ENCODE results near the gene PCYT2.

The PCYT2 gene

GRCh38 chr17:81911277-81911961 is at the start of gene PCYT2 (continued):
- TF ChIP-seq, protein P1, sequence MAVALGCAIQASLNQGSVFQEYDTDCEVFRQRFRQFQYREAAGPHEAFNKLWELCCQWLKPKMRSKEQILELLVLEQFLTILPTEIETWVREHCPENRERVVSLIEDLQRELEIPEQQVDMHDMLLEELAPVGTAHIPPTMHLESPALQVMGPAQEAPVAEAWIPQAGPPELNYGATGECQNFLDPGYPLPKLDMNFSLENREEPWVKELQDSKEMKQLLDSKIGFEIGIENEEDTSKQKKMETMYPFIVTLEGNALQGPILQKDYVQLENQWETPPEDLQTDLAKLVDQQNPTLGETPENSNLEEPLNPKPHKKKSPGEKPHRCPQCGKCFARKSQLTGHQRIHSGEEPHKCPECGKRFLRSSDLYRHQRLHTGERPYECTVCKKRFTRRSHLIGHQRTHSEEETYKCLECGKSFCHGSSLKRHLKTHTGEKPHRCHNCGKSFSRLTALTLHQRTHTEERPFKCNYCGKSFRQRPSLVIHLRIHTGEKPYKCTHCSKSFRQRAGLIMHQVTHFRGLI (tag by site-specific recombination; IDR thresholded peaks at IDR 0.05), result peak; percentile 76
- TF ChIP-seq ZNF121 (tag by site-specific recombination; IDR thresholded peaks at IDR 0.05) (no peak), KLF16 (tag by site-specific recombination; IDR thresholded peaks at IDR 0.05) (peak; percentile 57; the same call in 1 of the 2 replicates), KLF7 (tag by site-specific recombination; IDR thresholded peaks at IDR 0.05; ENCODE audit: borderline replicate concordance) (no peak), SP3 (tag by site-specific recombination; IDR thresholded peaks at IDR 0.05) (peak; percentile 79), ZNF596 (tag by site-specific recombination; IDR thresholded peaks at IDR 0.05) (no peak), ZNF266 (tag by site-specific recombination; IDR thresholded peaks at IDR 0.05; ENCODE audit: low read depth) (no peak), ZNF530 (tag by site-specific recombination; IDR thresholded peaks at IDR 0.05; ENCODE audit: low read depth) (no peak), YY2 (tag by site-specific recombination; IDR thresholded peaks at IDR 0.05) (no peak), ZNF777 (tag by site-specific recombination; IDR thresholded peaks at IDR 0.05; ENCODE audit: borderline replicate concordance) (no peak), MYNN (tag by site-specific recombination; IDR thresholded peaks at IDR 0.05; ENCODE audit: borderline replicate concordance) (no peak), ZNF76 (tag by site-specific recombination; IDR thresholded peaks at IDR 0.05; ENCODE audit: borderline replicate concordance, low read depth) (no peak), ZNF350 (tag by site-specific recombination; IDR thresholded peaks at IDR 0.05) (no peak), ZIC2 (tag by site-specific recombination; IDR thresholded peaks at IDR 0.05) (no peak), ZSCAN23 (tag by site-specific recombination; IDR thresholded peaks at IDR 0.05) (no peak), ZNF830 (tag by site-specific recombination; IDR thresholded peaks at IDR 0.05; ENCODE audit: low read depth) (no peak), KLF9 (tag by site-specific recombination; IDR thresholded peaks at IDR 0.05; ENCODE audit: low read depth) (peak; percentile 73), ZNF302 (tag by site-specific recombination; IDR thresholded peaks at IDR 0.05; ENCODE audit: low read depth) (no peak), ZNF585B (tag by site-specific recombination; IDR thresholded peaks at IDR 0.05) (no peak), GLIS1 (tag by site-specific recombination; IDR thresholded peaks at IDR 0.05) (peak; percentile 40; the same call in 1 of the 2 replicates), REPIN1 (tag by site-specific recombination; IDR thresholded peaks at IDR 0.05; ENCODE audit: low read depth) (no peak), ZNF214 (tag by site-specific recombination; IDR thresholded peaks at IDR 0.05; ENCODE audit: borderline replicate concordance) (no peak), ZNF341 (tag by site-specific recombination; IDR thresholded peaks at IDR 0.05; ENCODE audit: low read depth) (no peak), HOXC10 (CRISPR knock-in tag; IDR thresholded peaks at IDR 0.05) (no peak), ZFP69B (tag by site-specific recombination; IDR thresholded peaks at IDR 0.05) (no peak), ZNF707 (tag by site-specific recombination; IDR thresholded peaks at IDR 0.05) (no peak), ZNF223 (tag by site-specific recombination; IDR thresholded peaks at IDR 0.05) (no peak), ZFP37 (tag by site-specific recombination; IDR thresholded peaks at IDR 0.05) (no peak), ZNF169 (tag by site-specific recombination; IDR thresholded peaks at IDR 0.05) (no peak), ZSCAN16 (tag by site-specific recombination; IDR thresholded peaks at IDR 0.05) (no peak), ZNF354C (tag by site-specific recombination; IDR thresholded peaks at IDR 0.05; ENCODE audit: borderline replicate concordance, low read depth) (no peak), ZNF610 (tag by site-specific recombination; IDR thresholded peaks at IDR 0.05; ENCODE audit: borderline replicate concordance) (no peak)
- TF ChIP-seq, protein P2, sequence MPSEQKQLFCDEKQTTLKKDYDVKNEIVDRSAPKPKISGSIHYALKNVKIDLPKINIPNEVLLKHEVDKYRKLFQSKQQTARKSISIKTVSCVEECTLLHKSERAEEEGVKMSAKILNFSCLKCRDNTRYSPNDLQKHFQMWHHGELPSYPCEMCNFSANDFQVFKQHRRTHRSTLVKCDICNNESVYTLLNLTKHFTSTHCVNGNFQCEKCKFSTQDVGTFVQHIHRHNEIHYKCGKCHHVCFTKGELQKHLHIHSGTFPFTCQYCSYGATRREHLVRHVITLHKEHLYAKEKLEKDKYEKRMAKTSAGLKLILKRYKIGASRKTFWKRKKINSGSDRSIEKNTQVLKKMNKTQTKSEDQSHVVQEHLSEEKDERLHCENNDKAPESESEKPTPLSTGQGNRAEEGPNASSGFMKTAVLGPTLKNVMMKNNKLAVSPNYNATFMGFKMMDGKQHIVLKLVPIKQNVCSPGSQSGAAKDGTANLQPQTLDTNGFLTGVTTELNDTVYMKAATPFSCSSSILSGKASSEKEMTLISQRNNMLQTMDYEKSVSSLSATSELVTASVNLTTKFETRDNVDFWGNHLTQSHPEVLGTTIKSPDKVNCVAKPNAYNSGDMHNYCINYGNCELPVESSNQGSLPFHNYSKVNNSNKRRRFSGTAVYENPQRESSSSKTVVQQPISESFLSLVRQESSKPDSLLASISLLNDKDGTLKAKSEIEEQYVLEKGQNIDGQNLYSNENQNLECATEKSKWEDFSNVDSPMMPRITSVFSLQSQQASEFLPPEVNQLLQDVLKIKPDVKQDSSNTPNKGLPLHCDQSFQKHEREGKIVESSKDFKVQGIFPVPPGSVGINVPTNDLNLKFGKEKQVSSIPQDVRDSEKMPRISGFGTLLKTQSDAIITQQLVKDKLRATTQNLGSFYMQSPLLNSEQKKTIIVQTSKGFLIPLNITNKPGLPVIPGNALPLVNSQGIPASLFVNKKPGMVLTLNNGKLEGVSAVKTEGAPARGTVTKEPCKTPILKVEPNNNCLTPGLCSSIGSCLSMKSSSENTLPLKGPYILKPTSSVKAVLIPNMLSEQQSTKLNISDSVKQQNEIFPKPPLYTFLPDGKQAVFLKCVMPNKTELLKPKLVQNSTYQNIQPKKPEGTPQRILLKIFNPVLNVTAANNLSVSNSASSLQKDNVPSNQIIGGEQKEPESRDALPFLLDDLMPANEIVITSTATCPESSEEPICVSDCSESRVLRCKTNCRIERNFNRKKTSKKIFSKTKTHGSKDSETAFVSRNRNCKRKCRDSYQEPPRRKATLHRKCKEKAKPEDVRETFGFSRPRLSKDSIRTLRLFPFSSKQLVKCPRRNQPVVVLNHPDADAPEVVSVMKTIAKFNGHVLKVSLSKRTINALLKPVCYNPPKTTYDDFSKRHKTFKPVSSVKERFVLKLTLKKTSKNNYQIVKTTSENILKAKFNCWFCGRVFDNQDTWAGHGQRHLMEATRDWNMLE (tag by site-specific recombination; conservative IDR thresholded peaks at IDR 0.05; ENCODE audit: low read depth), result no peak
- TF ChIP-seq, protein P3, sequence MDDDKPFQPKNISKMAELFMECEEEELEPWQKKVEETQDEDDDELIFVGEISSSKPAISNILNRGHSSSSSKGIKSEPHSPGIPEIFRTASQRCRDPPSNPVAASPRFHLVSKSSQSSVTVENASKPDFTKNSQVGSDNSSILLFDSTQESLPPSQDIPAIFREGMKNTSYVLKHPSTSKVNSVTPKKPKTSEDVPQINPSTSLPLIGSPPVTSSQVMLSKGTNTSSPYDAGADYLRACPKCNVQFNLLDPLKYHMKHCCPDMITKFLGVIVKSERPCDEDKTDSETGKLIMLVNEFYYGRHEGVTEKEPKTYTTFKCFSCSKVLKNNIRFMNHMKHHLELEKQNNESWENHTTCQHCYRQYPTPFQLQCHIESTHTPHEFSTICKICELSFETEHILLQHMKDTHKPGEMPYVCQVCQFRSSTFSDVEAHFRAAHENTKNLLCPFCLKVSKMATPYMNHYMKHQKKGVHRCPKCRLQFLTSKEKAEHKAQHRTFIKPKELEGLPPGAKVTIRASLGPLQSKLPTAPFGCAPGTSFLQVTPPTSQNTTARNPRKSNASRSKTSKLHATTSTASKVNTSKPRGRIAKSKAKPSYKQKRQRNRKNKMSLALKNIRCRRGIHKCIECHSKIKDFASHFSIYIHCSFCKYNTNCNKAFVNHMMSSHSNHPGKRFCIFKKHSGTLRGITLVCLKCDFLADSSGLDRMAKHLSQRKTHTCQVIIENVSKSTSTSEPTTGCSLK (tag by site-specific recombination; IDR thresholded peaks at IDR 0.05), result no peak

Data from HEK293 (cell line).